HepG2 (cell line): ENCODE data around the gene TROAP. TPM values are rescaled to one million over a fixed set of nuclear protein-coding genes. Genes with fewer than 3 reads are reported as not detected.

ENCODE experiments used
- ATAC-seq: fragments of 200-7000 bp; cut with Tn5 transposase; 3 replicates; pipeline ENCODE4 v1.9.1; 2020; ENCODE audit warnings: mild to moderate bottlenecking, moderate library complexity
- BruUV-seq: library from RNA; stranded (reverse); fragments of 400-500 nt; replicated peaks from 2 replicates; lab custom pipeline; 2021; lab: Mats Ljungman, UMichigan
- CTCF ChIA-PET: fragments of 300-600 bp; formaldehyde crosslinking; extraction: SDS; loops from one replicate; lab custom pipeline; 2021; ENCODE audit warnings: low total read pairs, inconsistent platforms, low intra/inter-chr PET ratio; lab: Yijun Ruan, JAX
- POLR2A ChIA-PET: fragments of 350-600 bp; sonication (Branson Sonifier 250); formaldehyde crosslinking; loops from one replicate; lab custom pipeline; 2020; ENCODE audit warnings: antibody characterized with exemption, inconsistent platforms; lab: Yijun Ruan, JAX
- DNase-seq: peaks from one replicate; pipeline ENCODE4 v3.0.0-alpha.2; 2015; ENCODE audit warnings: low spot score
- FAIRE-seq: peaks from 3 replicates; lab custom pipeline; 2011; peaks lifted over from hg19 to GRCh38; lab: Jason Lieb, UNC
- H2AFZ ChIP-seq: one replicate; pipeline ENCODE4 v1.6.1; 2011; ENCODE audit warnings: low read length, inconsistent platforms
- H3K27ac ChIP-seq: fragments of 300-600 bp; 3 replicates; pipeline ENCODE4 v1.8.0; 2011; ENCODE audit warnings: mixed run types, mild to moderate bottlenecking, mixed read lengths, low read length, inconsistent platforms; ENCODE audit not compliant: insufficient read depth; ENCODE audit errors: extremely low read length
- H3K27me3 ChIP-seq, 2 experiments: fragments of 200-600 bp in 1 of 2; 2 replicates in 1 of 2; 3 replicates in 1 of 2; pipeline versions ENCODE4 v1.6.0 to v1.8.0; 2011; ENCODE audit warnings: low read length in 2 of 2, mild to moderate bottlenecking in 2 of 2, moderate library complexity in 2 of 2, inconsistent platforms in 1 of 2; ENCODE audit not compliant: insufficient read depth in 2 of 2, control insufficient read depth in 1 of 2
- H3K36me3 ChIP-seq, 2 experiments: fragments of 200-600 bp in 1 of 2; replicated peaks in 1 of 2; 2 replicates in 1 of 2; 3 replicates in 1 of 2; pipeline versions ENCODE4 v1.5.1 to v1.8.0; 2011; ENCODE audit warnings: low read length in 2 of 2, inconsistent platforms in 1 of 2; ENCODE audit not compliant: insufficient read depth in 2 of 2, control insufficient read depth in 1 of 2
- H3K4me1 ChIP-seq: 2 replicates; pipeline ENCODE4 v1.5.1; 2012; ENCODE audit warnings: low read length, inconsistent platforms; ENCODE audit not compliant: insufficient read depth
- H3K4me2 ChIP-seq: 2 replicates; pipeline ENCODE4 v1.6.0; 2011; ENCODE audit warnings: low read depth, low read length, inconsistent platforms
- H3K4me3 ChIP-seq, 3 experiments: fragments of 200-600 bp in 1 of 3; sonication (generic), shearing (Covaris generic) in 1 of 3; replicated peaks in 1 of 3; 2 replicates each; pipeline ENCODE4 v1.5.1; 2011 to 2016; ENCODE audit warnings: low read length in 3 of 3, inconsistent platforms in 2 of 3, low read depth in 2 of 3, mild to moderate bottlenecking in 2 of 3, control low read depth in 1 of 3, mixed read lengths in 1 of 3; ENCODE audit not compliant: insufficient read depth in 1 of 3
- H3K79me2 ChIP-seq: one replicate; pipeline ENCODE4 v1.6.1; 2011; ENCODE audit warnings: low read length, inconsistent platforms; ENCODE audit not compliant: insufficient read depth
- H3K9ac ChIP-seq: 2 replicates; pipeline ENCODE4 v1.6.0; 2011; ENCODE audit warnings: mild to moderate bottlenecking, low read depth, low read length, inconsistent platforms; ENCODE audit not compliant: insufficient read depth
- H3K9me3 ChIP-seq: 2 replicates; pipeline ENCODE4 v1.5.1; 2012; ENCODE audit warnings: mild to moderate bottlenecking, low read length
- H4K20me1 ChIP-seq: 2 replicates; pipeline ENCODE4 v1.6.0; 2011; ENCODE audit warnings: inconsistent platforms, mild to moderate bottlenecking, low read length, moderate library complexity; ENCODE audit not compliant: insufficient read depth
- FOXP1 ChIP-seq, 2 experiments: fragments of 450-650 bp in 1 of 2; IDR thresholded peaks; 2 replicates each; pipeline ENCODE4 v1.6.1; 2017 to 2018; ENCODE audit warnings: antibody characterized with exemption in 1 of 2
- HNRNPLL ChIP-seq: fragments of 200-400 bp; formaldehyde crosslinking; IDR thresholded peaks from 2 replicates; pipeline ENCODE4 v1.6.1; 2017; ENCODE audit warnings: mild to moderate bottlenecking, low read depth, low read length; ENCODE audit not compliant: poor library complexity, severe bottlenecking
- HOXA3 ChIP-seq: sonication (generic); formaldehyde crosslinking; IDR thresholded peaks from 2 replicates; pipeline ENCODE4 v1.5.0; 2020; ENCODE audit warnings: missing genetic modification reagents
- ISL2 ChIP-seq: sonication (generic); formaldehyde crosslinking; IDR thresholded peaks from 2 replicates; pipeline ENCODE4 v1.5.0; 2020; ENCODE audit warnings: missing genetic modification reagents
- JARID2 ChIP-seq: sonication (generic); formaldehyde crosslinking; IDR thresholded peaks from 2 replicates; pipeline ENCODE4 v1.8.1; 2023; ENCODE audit warnings: missing genetic modification reagents, inconsistent platforms; ENCODE audit not compliant: insufficient replicate concordance
- KDM4B ChIP-seq: sonication (generic); formaldehyde crosslinking; IDR thresholded peaks from 2 replicates; pipeline ENCODE4 v1.4.0; 2020; ENCODE audit warnings: missing genetic modification reagents
- MIXL1 ChIP-seq: IDR thresholded peaks from 2 replicates; pipeline ENCODE4 v1.6.1; 2016
- NR2F6 ChIP-seq, 2 experiments: IDR thresholded peaks; 2 replicates each; pipeline ENCODE4 v1.6.1; 2016; ENCODE audit warnings: antibody characterized with exemption in 1 of 2, mild to moderate bottlenecking in 1 of 2
- PHF8 ChIP-seq: sonication (generic); formaldehyde crosslinking; IDR thresholded peaks from 2 replicates; pipeline ENCODE4 v1.5.0; 2020; ENCODE audit warnings: missing genetic modification reagents
- POLR2A ChIP-seq, 2 experiments: IDR thresholded peaks; 2 replicates each; pipeline ENCODE4 v1.6.1; 2011; ENCODE audit warnings: low read depth in 2 of 2, low read length in 2 of 2, mild to moderate bottlenecking in 1 of 2, moderate library complexity in 1 of 2; ENCODE audit not compliant: insufficient read depth in 1 of 2
- SALL1 ChIP-seq: sonication (generic); formaldehyde crosslinking; IDR thresholded peaks from 2 replicates; pipeline ENCODE4 v1.8.0; 2022; ENCODE audit warnings: mild to moderate bottlenecking, missing genetic modification reagents
- TEAD2 ChIP-seq: sonication (generic); formaldehyde crosslinking; IDR thresholded peaks from 2 replicates; pipeline ENCODE4 v1.9.0; 2021; ENCODE audit warnings: missing genetic modification reagents
- THAP11 ChIP-seq: IDR thresholded peaks from 2 replicates; pipeline ENCODE4 v1.6.1; 2016; ENCODE audit warnings: missing biosample characterization, missing genetic modification reagents
- TP53 ChIP-seq: sonication (generic); formaldehyde crosslinking; conservative IDR thresholded peaks from 2 replicates; pipeline ENCODE4 v1.4.0; 2020; ENCODE audit warnings: missing genetic modification reagents
- ZNF589 ChIP-seq: sonication (generic); formaldehyde crosslinking; conservative IDR thresholded peaks from 2 replicates; pipeline ENCODE4 v1.8.0; 2022; ENCODE audit warnings: mild to moderate bottlenecking, moderate library complexity, missing genetic modification reagents
- ZNF720 ChIP-seq: sonication (generic); formaldehyde crosslinking; IDR thresholded peaks from 2 replicates; pipeline ENCODE4 v1.4.0; 2020; ENCODE audit warnings: missing genetic modification reagents
- ZNF800 ChIP-seq: sonication (generic); formaldehyde crosslinking; IDR thresholded peaks from 2 replicates; pipeline ENCODE4 v1.4.0; 2020; ENCODE audit warnings: missing genetic modification reagents
- WGBS: methylation state at CpG from one replicate; pipeline ENCODE4 v1.1.6; 2017; ENCODE audit warnings: low lambda C conversion rate; 5-methylcytosine and 5-hydroxymethylcytosine counted together
- in situ Hi-C: cut with HindIII; loops from 2 replicates; pipeline ENCODE4 v1.10.0; 2017; ENCODE audit warnings: low pct_unique_long_range_greater_than_20kb; ENCODE audit not compliant: extremely low pct_ligation_motif_present
- intact Hi-C: fragments of 100-400 bp; cut with micrococcal nuclease; formaldehyde crosslinking; loops from one replicate; pipeline ENCODE4 v1.10.0; 2022; ENCODE audit not compliant: unreplicated experiment
- polyA plus RNA-seq, 8 experiments: library from polyadenylated mRNA; depleted of rRNA in 3 of 8; stranded (reverse) in 7 of 8; unstranded in 1 of 8; fragments of >200 nt; fragmentation: Illumina TruSeq in 4 of 8; extraction: Trizol in 4 of 8; gene quantifications; 2 replicates each; pipeline versions ENCODE4 v1.2.1 to v1.2.3, GENCODE V29; 2011 to 2016; ENCODE audit warnings: low read depth in 4 of 8, missing spikeins in 1 of 8, mixed read lengths in 1 of 8; ENCODE audit not compliant: insufficient read depth in 1 of 8
- total RNA-seq, 5 experiments: library from RNA; depleted of rRNA; stranded (reverse); fragments of >200 nt; fragmentation: Illumina TruSeq; extraction: Trizol; gene quantifications; 2 replicates each; pipeline ENCODE4 v1.2.3, GENCODE V29; 2016; ENCODE audit warnings: low read depth in 1 of 5
- TF ChIP-seq, protein P1 (sequence below): sonication (generic); formaldehyde crosslinking; conservative IDR thresholded peaks from 2 replicates; pipeline ENCODE4 v1.8.0; 2022; ENCODE audit warnings: low read depth, missing genetic modification reagents
- TF ChIP-seq, protein P2 (sequence below): sonication (generic); formaldehyde crosslinking; IDR thresholded peaks from 2 replicates; pipeline ENCODE4 v1.9.0; 2022; ENCODE audit warnings: missing genetic modification reagents, mild to moderate bottlenecking, borderline replicate concordance

The TROAP gene
- total and polyA plus RNA-seq, 2 of the 13 experiments (the other 11 are each of a cell fraction or from before 2014, with no cell fraction given) = 22.5 to 30.9 TPM

GRCh38 chr12:49295082-49295936 lies 27.7 kb upstream of the TROAP start, which contains the start of gene PRPH:
Gene PRPH (plus strand): TSS chr12:49295147. CDS start chr12:49295201, 54 bp downstream.
- Histone ChIP-seq H3K36me3 (no peaks in the 10 kb centered on the region), H3K4me2 (peak within 1 kb of the TSS; percentile 71), H3K79me2 (no peaks in the 10 kb centered on the region), H3K4me3 (peak within 1 kb of the TSS in 2 of 3 experiments; percentile 20 to 57; a peak in 4 of 6 replicates), H2AFZ (no peak within 1 kb of the TSS), H3K27ac (no peak within 1 kb of the TSS), H3K9ac (no peak within 1 kb of the TSS), H4K20me1 (no peaks in the 10 kb centered on the region), H3K4me1 (peaks cover 14% of the 10 kb centered on the region), H3K27me3 (peaks cover 16 to 69% of the 10 kb centered on the region in 2 experiments), H3K9me3 (no peaks in the 10 kb centered on the region)
- ATAC-seq (peak; percentile 17), FAIRE-seq (no peak), DNase-seq (no peak)
- CTCF ChIA-PET = no interaction called here
- in situ Hi-C loops = no loop called here
- 37% methylated on average over 2 of the region's 82 CpGs for WGBS
- BruUV-seq = no TSS peak
- intact Hi-C loops = no loop called here
- POLR2A ChIA-PET = interaction anchor here (0.9 to 1.2 kb wide), 3 partner anchors 16 to 30 kb away, joined by 3 to 4 read pairs (median 4); no protein-coding TSS in a partner anchor
- TF ChIP-seq TP53 (no peak), HNRNPLL (peak; percentile 63), JARID2 (no peak), ZNF720 (CRISPR knock-in tag) (no peak), ISL2 (CRISPR knock-in tag) (no peak), ZNF589 (CRISPR knock-in tag) (peak; percentile 64; the same call in 1 of the 2 replicates), NR2F6 (IDR thresholded peaks at IDR 0.05) (no peak), NR2F6 (CRISPR knock-in tag; IDR thresholded peaks at IDR 0.05) (no peak), PHF8 (no peak; the same call in 1 of the 2 replicates), POLR2A (IDR thresholded peaks at IDR 0.05; ENCODE audit: insufficient read depth in 1 of 2, low read depth in 2 of 2, low read length in 2 of 2) (no peak), TEAD2 (CRISPR knock-in tag) (no peak), THAP11 (CRISPR knock-in tag) (no peak), ZNF800 (CRISPR knock-in tag) (peak; percentile 99), HOXA3 (no peak), SALL1 (peak; percentile 10; the same call in 1 of the 2 replicates), FOXP1 (IDR thresholded peaks at IDR 0.05) (no peak), FOXP1 (CRISPR knock-in tag; IDR thresholded peaks at IDR 0.05) (no peak), MIXL1 (no peak), KDM4B (no peak)
- TF ChIP-seq, protein P1, sequence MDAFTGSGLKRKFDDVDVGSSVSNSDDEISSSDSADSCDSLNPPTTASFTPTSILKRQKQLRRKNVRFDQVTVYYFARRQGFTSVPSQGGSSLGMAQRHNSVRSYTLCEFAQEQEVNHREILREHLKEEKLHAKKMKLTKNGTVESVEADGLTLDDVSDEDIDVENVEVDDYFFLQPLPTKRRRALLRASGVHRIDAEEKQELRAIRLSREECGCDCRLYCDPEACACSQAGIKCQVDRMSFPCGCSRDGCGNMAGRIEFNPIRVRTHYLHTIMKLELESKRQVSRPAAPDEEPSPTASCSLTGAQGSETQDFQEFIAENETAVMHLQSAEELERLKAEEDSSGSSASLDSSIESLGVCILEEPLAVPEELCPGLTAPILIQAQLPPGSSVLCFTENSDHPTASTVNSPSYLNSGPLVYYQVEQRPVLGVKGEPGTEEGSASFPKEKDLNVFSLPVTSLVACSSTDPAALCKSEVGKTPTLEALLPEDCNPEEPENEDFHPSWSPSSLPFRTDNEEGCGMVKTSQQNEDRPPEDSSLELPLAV (CRISPR knock-in tag) = 0 out of 2 replicates have a peak, but pooled peaks have one; percentile 41
- TF ChIP-seq, protein P2, sequence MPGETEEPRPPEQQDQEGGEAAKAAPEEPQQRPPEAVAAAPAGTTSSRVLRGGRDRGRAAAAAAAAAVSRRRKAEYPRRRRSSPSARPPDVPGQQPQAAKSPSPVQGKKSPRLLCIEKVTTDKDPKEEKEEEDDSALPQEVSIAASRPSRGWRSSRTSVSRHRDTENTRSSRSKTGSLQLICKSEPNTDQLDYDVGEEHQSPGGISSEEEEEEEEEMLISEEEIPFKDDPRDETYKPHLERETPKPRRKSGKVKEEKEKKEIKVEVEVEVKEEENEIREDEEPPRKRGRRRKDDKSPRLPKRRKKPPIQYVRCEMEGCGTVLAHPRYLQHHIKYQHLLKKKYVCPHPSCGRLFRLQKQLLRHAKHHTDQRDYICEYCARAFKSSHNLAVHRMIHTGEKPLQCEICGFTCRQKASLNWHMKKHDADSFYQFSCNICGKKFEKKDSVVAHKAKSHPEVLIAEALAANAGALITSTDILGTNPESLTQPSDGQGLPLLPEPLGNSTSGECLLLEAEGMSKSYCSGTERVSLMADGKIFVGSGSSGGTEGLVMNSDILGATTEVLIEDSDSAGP (CRISPR knock-in tag) = peak; percentile 48
